GM10248 (cell line): ENCODE results near the gene STAMBPL1.

Source experiments
- CTCF ChIA-PET: fragments of 300-600 bp; sonication (Branson Sonifier 250); formaldehyde crosslinking; extraction: SDS; loops from one replicate; lab custom pipeline; 2021; ENCODE audit warnings: antibody characterized with exemption; lab: Yijun Ruan, JAX
- POLR2A ChIA-PET: fragments of 350-650 bp; sonication (Branson Sonifier 250); formaldehyde crosslinking; extraction: SDS; loops from one replicate; lab custom pipeline; 2020; ENCODE audit warnings: antibody characterized with exemption; lab: Yijun Ruan, JAX
- DNase-seq: peaks from one replicate; pipeline ENCODE4 v3.0.0; 2012; ENCODE audit errors: extremely low spot score
- TF ChIP-seq, protein P1 (sequence below): IDR thresholded peaks from 2 replicates; pipeline ENCODE4 v1.5.1; 2012; ENCODE audit warnings: mild to moderate bottlenecking, low read depth; ENCODE audit errors: extremely low read depth, missing control alignments, control extremely low read depth

The STAMBPL1 gene

DNA sequence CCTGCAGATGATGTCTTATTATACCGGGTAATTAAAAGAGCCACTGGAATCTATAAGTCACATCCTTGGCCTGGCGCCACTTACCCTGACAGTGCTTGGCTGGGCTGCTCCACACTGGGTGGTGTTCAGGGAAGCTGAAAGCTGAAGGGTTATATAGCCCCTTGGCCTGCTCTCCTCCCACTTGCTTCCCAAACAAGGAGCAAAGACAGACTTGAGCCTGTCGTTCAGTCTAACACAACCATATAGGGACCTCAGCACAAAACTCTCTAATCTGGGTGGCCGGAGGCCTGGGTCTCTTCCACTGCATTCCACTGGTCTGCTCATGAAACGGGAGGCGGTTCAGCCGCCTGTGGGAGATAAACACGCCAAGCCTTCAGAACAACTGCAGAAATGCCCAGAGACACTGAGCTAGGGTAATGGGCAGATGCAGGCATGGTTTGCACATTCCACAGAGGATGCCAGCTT lies 72.6 kb downstream of the STAMBPL1 start, which contains the start of gene ACTA2:
ACTA2 (minus strand) TSS at position 127 of the 465 bp plus-strand sequence. CDS start 3,843 bp downstream, outside the sequence.
- TF ChIP-seq, protein P1, sequence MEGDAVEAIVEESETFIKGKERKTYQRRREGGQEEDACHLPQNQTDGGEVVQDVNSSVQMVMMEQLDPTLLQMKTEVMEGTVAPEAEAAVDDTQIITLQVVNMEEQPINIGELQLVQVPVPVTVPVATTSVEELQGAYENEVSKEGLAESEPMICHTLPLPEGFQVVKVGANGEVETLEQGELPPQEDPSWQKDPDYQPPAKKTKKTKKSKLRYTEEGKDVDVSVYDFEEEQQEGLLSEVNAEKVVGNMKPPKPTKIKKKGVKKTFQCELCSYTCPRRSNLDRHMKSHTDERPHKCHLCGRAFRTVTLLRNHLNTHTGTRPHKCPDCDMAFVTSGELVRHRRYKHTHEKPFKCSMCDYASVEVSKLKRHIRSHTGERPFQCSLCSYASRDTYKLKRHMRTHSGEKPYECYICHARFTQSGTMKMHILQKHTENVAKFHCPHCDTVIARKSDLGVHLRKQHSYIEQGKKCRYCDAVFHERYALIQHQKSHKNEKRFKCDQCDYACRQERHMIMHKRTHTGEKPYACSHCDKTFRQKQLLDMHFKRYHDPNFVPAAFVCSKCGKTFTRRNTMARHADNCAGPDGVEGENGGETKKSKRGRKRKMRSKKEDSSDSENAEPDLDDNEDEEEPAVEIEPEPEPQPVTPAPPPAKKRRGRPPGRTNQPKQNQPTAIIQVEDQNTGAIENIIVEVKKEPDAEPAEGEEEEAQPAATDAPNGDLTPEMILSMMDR = no peak
- ChIA-PET CTCF (no interaction called here), POLR2A (no interaction called here)
- no peak for DNase-seq

DNA sequence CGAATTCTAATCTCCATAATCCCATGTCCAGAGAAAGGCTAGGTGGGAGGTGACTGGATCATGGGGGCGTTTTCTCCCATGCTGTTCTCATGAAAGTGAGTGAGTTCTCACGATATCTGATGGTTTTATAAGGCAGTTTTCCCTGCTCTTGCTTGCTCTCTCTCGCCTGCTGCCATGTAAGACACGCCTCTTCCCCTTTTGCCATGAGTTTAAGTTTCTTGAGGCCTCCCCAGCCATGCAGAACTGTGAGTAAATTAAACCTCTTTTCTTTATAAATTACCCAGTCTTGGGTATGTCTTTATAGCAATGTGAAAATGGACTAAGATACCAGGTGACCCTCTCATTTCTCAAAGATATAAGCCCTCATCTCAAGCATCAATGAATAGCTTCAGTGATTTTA lies 73.6 kb downstream of the STAMBPL1 start:
- ChIA-PET CTCF (interaction anchor here (1.0 to 2.4 kb wide), 3 partner anchors 11 to 265 kb away, joined by 3 to 6 read pairs (median 4); no protein-coding TSS in a partner anchor), POLR2A (no interaction called here)
- no peak for DNase-seq
- TF ChIP-seq, protein P1 = no peak

DNA sequence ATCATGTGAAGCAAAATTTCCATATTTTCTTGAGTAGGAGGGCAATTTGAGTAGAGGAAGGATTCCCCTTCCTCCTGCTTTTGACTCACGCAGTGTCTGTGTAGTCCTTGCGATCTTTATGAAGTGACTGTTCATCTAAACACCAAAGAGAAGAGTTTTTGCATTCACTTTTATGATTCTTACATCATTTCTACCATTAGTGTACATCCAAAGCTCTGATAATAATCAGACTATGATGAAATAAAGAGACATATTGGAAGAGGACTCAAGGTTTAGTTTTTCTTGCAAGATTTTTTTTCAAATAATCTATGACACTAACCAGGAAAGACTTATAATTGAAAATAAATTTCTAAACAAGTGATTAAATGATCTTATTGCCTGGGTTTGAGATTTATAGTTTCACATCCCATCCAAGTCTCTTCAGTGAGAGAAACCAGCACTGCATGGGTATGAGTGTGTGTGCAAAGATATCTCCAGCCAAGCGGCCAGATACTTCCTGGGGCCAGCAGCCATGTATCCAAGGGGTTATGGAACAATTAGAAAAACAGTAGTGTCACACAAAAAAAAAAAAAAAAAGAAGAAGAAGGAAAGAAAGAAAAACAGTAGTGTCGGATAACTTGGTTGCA lies 74.5 kb downstream of the STAMBPL1 start:
- ChIA-PET POLR2A (no interaction called here), CTCF (interaction anchor here (1.0 to 2.4 kb wide), 4 partner anchors 10 to 264 kb away, joined by 3 to 6 read pairs (median 4); no protein-coding TSS in a partner anchor)
- TF ChIP-seq, protein P1 = no peak
- DNase-seq = no peak

DNA sequence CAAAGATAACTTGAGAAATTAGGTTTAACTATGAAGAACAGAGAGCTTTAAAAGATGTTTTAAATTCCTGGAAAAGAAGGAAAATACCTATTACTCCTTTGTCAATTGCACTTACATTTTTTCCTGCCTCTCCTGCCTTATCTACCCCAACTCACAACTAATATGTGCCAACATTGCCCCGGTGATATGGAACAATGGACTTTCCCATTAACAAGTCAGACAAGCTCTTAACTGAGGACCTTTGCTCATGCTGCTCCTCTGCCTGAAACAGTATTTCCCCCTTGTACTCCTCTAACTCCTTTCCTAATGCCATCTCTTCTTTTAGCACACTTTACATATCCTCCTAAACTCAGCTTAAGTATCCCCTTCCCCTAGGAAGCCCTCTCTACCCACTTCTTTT lies 77.3 kb downstream of the STAMBPL1 start:
- TF ChIP-seq, protein P1 = no peak
- DNase-seq = no peak
- ChIA-PET POLR2A (no interaction called here), CTCF (interaction anchor here (1.7 to 2.2 kb wide), 6 partner anchors 9 to 123 kb away, joined by 4 to 8 read pairs (median 7); no protein-coding TSS in a partner anchor)

DNA sequence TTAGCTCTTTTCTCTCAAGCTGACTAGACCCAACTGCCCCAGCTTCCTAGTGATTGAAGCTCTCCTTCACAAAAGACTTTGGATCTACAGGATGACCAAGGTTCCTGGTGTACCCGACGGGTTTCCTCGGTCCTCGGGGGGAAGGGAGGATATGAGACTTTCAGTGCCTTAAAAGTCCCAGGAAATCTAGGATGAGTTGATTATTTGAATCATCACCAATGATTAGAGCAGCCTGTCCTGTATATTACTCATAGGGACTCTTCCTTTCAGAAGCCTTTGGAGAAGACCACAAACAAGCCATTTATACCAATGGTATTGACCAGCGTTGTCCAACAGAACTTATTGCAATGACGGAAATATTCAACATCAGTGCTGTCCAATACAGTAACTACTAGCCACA lies 78.7 kb downstream of the STAMBPL1 start:
- POLR2A ChIA-PET = no interaction called here
- TF ChIP-seq, protein P1 = no peak
- DNase-seq = no peak

DNA sequence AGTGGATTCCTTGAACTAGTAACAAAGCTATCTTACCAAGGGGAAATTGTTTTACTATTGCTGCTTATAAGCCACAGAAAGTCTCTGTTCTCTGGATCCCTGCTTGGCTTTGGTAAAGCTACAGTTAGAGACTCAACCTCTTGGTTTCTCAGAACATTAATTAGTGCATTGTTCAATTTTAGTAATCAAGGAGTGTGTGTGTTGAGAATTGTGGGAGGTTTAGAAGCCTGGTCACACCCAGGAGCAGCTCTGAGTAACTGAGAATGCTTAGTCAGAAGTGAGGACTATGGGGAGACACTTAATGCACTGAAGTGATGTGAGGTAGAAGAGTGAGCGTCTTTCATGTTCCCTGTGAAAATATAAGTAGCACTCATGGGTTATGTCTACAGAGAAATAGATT lies 80.8 kb downstream of the STAMBPL1 start:
- CTCF ChIA-PET = interaction anchor here (0.8 to 1.8 kb wide), 7 partner anchors 12 to 62 kb away, joined by 3 to 8 read pairs (median 4); no protein-coding TSS in a partner anchor
- POLR2A ChIA-PET = no interaction called here
- TF ChIP-seq, protein P1 = no peak
- no peak for DNase-seq

More for the DNA sequence above, 78.7 kb downstream of the STAMBPL1 start:
- CTCF ChIA-PET = interaction anchor here (1.1 to 2.2 kb wide), 7 partner anchors 10 to 124 kb away, joined by 3 to 8 read pairs (median 6); no protein-coding TSS in a partner anchor
